ENCODE measurements around the gene DBN1. TPM values are rescaled to one million over a fixed set of nuclear protein-coding genes. Genes with fewer than 3 reads are reported as not detected.
"Not testable (repeated sequence)": the region's sequence is repeated elsewhere in the genome, so short reads cannot be mapped to it uniquely, and the experiment has no call there.

The DBN1 gene
- total RNA-seq, 1 donor from 2014 or later, result 1,261 TPM

DNA sequence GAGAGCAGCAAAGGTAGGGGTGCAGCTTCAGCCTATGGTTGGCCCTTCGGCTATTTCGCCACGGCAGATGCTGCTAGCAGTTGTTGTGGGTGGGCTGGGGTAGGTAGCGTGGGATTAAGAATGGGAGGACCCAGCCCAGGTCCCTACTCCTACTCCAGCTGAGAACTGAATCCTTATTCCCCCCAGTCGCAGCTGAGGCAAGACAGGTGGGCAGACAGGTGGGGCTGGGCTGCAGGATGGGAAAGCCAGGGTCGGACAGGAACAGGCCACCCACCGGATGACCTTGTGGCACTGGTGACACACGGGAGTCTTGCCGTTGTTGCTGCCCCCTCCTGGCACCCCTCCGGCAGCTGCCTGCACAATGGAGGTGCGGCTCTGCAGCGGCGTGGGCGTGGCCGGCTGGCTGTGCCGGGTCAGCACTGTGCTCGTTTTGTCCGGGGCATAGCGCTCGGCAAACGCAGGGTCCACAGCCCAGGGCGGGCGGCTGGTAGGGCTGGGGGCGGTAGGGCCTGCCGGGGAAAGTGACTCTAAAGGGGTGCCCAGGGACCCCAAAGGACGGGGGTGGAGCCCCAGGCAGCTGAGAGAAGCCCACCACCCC is 15.8 kb upstream of the DBN1 start:
- peak overlapping the region; percentile 67 for H3K4me3 Mint-ChIP-seq (ENCODE audit: unreplicated experiment)
- peaks cover 30% of the 10 kb centered on the region for H3K4me1 Mint-ChIP-seq (ENCODE audit: low read depth, unreplicated experiment)
- peak; percentile 73 for DNase-seq
- TF ChIP-seq, protein P1, sequence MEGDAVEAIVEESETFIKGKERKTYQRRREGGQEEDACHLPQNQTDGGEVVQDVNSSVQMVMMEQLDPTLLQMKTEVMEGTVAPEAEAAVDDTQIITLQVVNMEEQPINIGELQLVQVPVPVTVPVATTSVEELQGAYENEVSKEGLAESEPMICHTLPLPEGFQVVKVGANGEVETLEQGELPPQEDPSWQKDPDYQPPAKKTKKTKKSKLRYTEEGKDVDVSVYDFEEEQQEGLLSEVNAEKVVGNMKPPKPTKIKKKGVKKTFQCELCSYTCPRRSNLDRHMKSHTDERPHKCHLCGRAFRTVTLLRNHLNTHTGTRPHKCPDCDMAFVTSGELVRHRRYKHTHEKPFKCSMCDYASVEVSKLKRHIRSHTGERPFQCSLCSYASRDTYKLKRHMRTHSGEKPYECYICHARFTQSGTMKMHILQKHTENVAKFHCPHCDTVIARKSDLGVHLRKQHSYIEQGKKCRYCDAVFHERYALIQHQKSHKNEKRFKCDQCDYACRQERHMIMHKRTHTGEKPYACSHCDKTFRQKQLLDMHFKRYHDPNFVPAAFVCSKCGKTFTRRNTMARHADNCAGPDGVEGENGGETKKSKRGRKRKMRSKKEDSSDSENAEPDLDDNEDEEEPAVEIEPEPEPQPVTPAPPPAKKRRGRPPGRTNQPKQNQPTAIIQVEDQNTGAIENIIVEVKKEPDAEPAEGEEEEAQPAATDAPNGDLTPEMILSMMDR (IDR thresholded peaks at IDR 0.05; ENCODE audit: partially characterized antibody, unreplicated experiment), result peak; percentile 18
- H3K27me3 Mint-ChIP-seq (ENCODE audit: unreplicated experiment), result peaks cover 14% of the 10 kb centered on the region
- H3K36me3 Mint-ChIP-seq (ENCODE audit: unreplicated experiment), result no peaks in the 10 kb centered on the region
- peak overlapping the region; percentile 81 for H3K27ac Mint-ChIP-seq (ENCODE audit: unreplicated experiment)
- H3K9me3 Mint-ChIP-seq (ENCODE audit: unreplicated experiment), result peaks cover 19% of the 10 kb centered on the region

DNA sequence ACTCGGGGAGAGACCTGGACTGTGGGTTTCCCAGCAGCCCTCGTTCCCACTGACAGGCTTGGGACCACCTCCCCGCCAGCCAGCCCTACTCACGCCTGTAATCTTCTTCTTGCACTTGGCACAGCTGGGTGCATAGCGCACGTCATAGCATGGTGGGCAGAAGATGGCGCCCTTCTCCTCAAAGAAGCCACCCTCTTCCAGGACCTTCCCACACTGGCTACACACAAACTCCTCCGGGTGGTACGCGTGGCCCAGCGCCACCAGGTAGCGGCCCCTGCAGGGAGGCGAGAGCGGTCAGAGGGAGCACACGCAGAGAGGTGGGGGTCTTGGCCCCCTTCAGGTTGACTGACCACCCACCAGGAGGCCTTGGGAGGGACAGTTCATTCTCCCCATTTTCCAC is 14.5 kb upstream of the DBN1 start:
- peaks cover 18% of the 10 kb centered on the region for H3K27me3 Mint-ChIP-seq (ENCODE audit: unreplicated experiment)
- H3K9me3 Mint-ChIP-seq (ENCODE audit: unreplicated experiment), result peaks cover 20% of the 10 kb centered on the region
- TF ChIP-seq, protein P1 (IDR thresholded peaks at IDR 0.05; ENCODE audit: partially characterized antibody, unreplicated experiment), result no peak
- H3K4me1 Mint-ChIP-seq (ENCODE audit: low read depth, unreplicated experiment), result peaks cover 34% of the 10 kb centered on the region
- no peak overlapping the region for H3K4me3 Mint-ChIP-seq (ENCODE audit: unreplicated experiment)
- H3K36me3 Mint-ChIP-seq (ENCODE audit: unreplicated experiment), result no peaks in the 10 kb centered on the region
- H3K27ac Mint-ChIP-seq (ENCODE audit: unreplicated experiment), result no peak overlapping the region
- DNase-seq, result no peak

DNA sequence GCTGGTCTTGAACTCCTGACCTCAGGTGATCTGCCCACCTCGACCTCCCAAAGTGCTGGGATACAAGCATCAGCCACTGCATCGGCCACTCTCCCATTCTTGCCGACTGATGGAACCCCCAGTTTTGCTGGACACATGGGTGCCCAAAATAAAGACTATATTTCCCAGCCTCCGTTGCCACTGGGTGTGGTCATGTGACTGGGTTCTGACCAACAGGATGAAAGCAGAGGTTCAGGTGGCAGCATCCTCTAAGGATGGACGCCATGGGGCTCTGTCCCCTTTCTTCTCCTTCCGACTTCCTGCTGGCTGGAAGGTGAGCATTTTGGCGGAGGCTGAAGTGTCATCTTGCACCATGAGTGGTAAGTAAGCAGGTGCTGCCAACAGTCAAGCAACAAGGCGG is 13.7 kb upstream of the DBN1 start:
- no peak overlapping the region for H3K4me3 Mint-ChIP-seq (ENCODE audit: unreplicated experiment)
- H3K27me3 Mint-ChIP-seq (ENCODE audit: unreplicated experiment), result peaks cover 19% of the 10 kb centered on the region
- peaks cover 33% of the 10 kb centered on the region for H3K4me1 Mint-ChIP-seq (ENCODE audit: low read depth, unreplicated experiment)
- DNase-seq, result no peak
- H3K9me3 Mint-ChIP-seq (ENCODE audit: unreplicated experiment), result peaks cover 16% of the 10 kb centered on the region
- TF ChIP-seq, protein P1 (IDR thresholded peaks at IDR 0.05; ENCODE audit: partially characterized antibody, unreplicated experiment), result no peak
- H3K36me3 Mint-ChIP-seq (ENCODE audit: unreplicated experiment), result no peaks in the 10 kb centered on the region
- H3K27ac Mint-ChIP-seq (ENCODE audit: unreplicated experiment), result no peak overlapping the region

DNA sequence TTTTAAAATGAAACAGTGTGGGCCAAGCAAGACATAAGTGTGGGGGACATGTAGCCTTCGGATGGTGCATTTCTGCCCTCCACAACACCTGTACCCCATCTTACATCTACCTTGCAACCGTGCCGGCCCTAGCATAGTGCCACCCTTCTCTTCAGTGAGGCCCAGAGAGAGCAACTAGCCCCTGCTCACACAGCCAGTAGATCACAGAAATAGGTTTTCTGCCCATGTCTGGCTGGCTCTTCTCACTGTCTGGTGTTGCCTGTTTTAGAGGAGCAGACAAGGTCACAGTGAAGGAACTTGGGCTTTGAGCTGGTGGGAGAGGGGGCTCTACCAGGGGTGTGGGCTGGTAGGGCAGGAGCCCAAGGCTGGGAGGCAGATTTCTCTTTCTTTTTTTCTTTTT is 12.8 kb upstream of the DBN1 start:
- peaks cover 18% of the 10 kb centered on the region for H3K27me3 Mint-ChIP-seq (ENCODE audit: unreplicated experiment)
- H3K36me3 Mint-ChIP-seq (ENCODE audit: unreplicated experiment), result no peaks in the 10 kb centered on the region
- DNase-seq, result no peak
- peaks cover 33% of the 10 kb centered on the region for H3K4me1 Mint-ChIP-seq (ENCODE audit: low read depth, unreplicated experiment)
- H3K9me3 Mint-ChIP-seq (ENCODE audit: unreplicated experiment), result peaks cover 16% of the 10 kb centered on the region
- TF ChIP-seq, protein P1 (IDR thresholded peaks at IDR 0.05; ENCODE audit: partially characterized antibody, unreplicated experiment), result no peak
- no peak overlapping the region for H3K27ac Mint-ChIP-seq (ENCODE audit: unreplicated experiment)
- H3K4me3 Mint-ChIP-seq (ENCODE audit: unreplicated experiment), result no peak overlapping the region

DNA sequence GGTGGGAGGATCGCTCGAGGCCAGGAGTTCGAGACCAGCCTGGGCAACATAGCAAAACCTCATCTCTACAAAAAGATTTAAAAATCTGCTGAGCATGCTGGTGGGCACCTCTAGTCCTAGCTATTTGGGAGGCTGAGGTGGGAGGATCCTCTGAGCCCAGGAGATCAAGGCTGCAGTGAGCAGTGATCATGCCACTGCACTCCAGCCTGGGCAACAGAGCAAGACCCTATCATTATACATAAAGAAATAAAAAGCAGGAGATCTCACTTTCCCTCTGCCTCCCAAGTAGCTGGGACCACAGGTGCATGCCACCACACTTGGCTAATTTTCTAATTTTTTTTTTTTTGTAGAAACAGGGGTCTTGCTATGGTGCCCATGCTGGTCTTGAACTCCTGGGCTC is 12.3 kb upstream of the DBN1 start:
- DNase-seq; H3K36me3 Mint-ChIP-seq (ENCODE audit: unreplicated experiment); H3K4me3 Mint-ChIP-seq (ENCODE audit: unreplicated experiment): not testable (repeated sequence)
- peaks cover 16% of the 10 kb centered on the region for H3K27me3 Mint-ChIP-seq (ENCODE audit: unreplicated experiment)
- peaks cover 33% of the 10 kb centered on the region for H3K4me1 Mint-ChIP-seq (ENCODE audit: low read depth, unreplicated experiment)
- H3K9me3 Mint-ChIP-seq (ENCODE audit: unreplicated experiment), result peaks cover 16% of the 10 kb centered on the region
- peak overlapping the region; percentile 91 for H3K27ac Mint-ChIP-seq (ENCODE audit: unreplicated experiment)
